ENCODE data around the gene TIAM2.
"Not testable (repeated sequence)": the region's sequence is repeated elsewhere in the genome, so short reads cannot be mapped to it uniquely, and the experiment has no call there.

The TIAM2 gene

DNA sequence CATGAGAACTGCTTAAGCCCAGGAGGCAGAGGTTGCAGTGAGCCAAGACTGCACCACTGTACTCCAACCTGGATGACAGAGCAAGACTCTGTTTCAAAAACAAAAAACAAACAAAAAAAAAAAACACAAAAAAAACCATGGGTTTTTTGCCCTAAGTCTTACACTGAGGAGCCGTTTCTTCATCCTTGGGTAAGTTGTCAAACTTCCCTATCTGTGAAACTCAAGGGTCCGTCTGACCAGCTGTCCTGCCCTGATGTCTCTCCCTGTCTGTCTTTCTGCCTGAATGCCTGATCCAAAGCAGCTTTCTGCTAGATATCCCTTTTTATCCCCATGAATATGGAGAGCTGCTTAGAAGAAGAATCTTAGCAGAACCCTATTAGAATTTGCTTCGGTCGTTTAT lies 227.4 kb downstream of the TIAM2 start:
- Histone ChIP-seq H3K36me3 (ENCODE audit: low read depth) (no peaks in the 10 kb centered on the region), H3K4me3 (ENCODE audit: severe bottlenecking) (no peak overlapping the region), H3K27ac (ENCODE audit: poor library complexity, severe bottlenecking) (no peak overlapping the region), H3K27me3 (ENCODE audit: insufficient read depth, poor library complexity, severe bottlenecking) (no peaks in the 10 kb centered on the region), H3K4me1 (ENCODE audit: insufficient read depth, poor library complexity, severe bottlenecking) (peaks cover 14% of the 10 kb centered on the region), H3K9me3 (ENCODE audit: severe bottlenecking) (no peaks in the 10 kb centered on the region)
- DNase-seq (ENCODE audit: low spot score) (no peak), ATAC-seq (ENCODE audit: low read depth) (no peak)
- TF ChIP-seq CTCF (IDR thresholded peaks at IDR 0.05; ENCODE audit: poor library complexity, severe bottlenecking) = no peak

GRCh38 chr6:155223646-155224451 lies 228.7 kb downstream of the TIAM2 start:
- Histone ChIP-seq H3K36me3 (ENCODE audit: low read depth) (no peaks in the 10 kb centered on the region), H3K27me3 (ENCODE audit: insufficient read depth, poor library complexity, severe bottlenecking) (no peaks in the 10 kb centered on the region), H3K4me3 (ENCODE audit: severe bottlenecking) (no peak overlapping the region), H3K4me1 (ENCODE audit: insufficient read depth, poor library complexity, severe bottlenecking) (peaks cover 14% of the 10 kb centered on the region), H3K27ac (ENCODE audit: poor library complexity, severe bottlenecking) (peak overlapping the region; percentile 71), H3K9me3 (ENCODE audit: severe bottlenecking) (no peaks in the 10 kb centered on the region)
- ATAC-seq (ENCODE audit: low read depth) (peak; percentile 98), DNase-seq (ENCODE audit: low spot score) (no peak)
- no peak for TF ChIP-seq CTCF (IDR thresholded peaks at IDR 0.05; ENCODE audit: poor library complexity, severe bottlenecking)

- Histone ChIP-seq H3K4me3 (ENCODE audit: severe bottlenecking) (no peak overlapping the region), H3K36me3 (ENCODE audit: low read depth) (no peaks in the 10 kb centered on the region), H3K9me3 (ENCODE audit: severe bottlenecking) (no peaks in the 10 kb centered on the region), H3K4me1 (ENCODE audit: insufficient read depth, poor library complexity, severe bottlenecking) (peaks cover 14% of the 10 kb centered on the region), H3K27me3 (ENCODE audit: insufficient read depth, poor library complexity, severe bottlenecking) (no peaks in the 10 kb centered on the region), H3K27ac (ENCODE audit: poor library complexity, severe bottlenecking) (peak overlapping the region; percentile 71)
- ATAC-seq (ENCODE audit: low read depth) (no peak), DNase-seq (ENCODE audit: low spot score) (no peak)
- no peak for TF ChIP-seq CTCF (IDR thresholded peaks at IDR 0.05; ENCODE audit: poor library complexity, severe bottlenecking)
Measured at GRCh38 chr6:155224618-155225017, 229.5 kb downstream of the TIAM2 start.

DNA sequence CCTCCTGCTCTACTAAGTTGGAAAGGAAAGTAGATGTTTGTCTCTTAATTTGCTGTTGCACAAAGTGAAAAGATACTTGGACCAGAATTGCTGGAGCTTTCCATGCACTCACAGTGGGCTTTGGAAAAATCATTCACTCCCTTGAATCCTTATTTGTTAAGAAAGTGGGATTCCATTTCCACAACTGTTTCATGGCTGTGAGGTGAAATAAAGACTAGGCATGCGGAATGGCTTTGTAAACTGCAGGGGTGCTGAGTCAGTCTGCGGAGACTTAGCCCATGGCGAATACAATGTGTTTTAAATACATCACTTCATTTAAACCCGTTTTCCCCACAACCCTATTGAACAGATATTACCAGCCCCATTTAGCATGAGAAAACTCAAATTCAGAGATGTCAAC lies 231.9 kb downstream of the TIAM2 start:
- no peak for ATAC-seq (ENCODE audit: low read depth)
- no peak for TF ChIP-seq CTCF (IDR thresholded peaks at IDR 0.05; ENCODE audit: poor library complexity, severe bottlenecking)
- H3K27ac ChIP-seq (ENCODE audit: poor library complexity, severe bottlenecking) = no peak overlapping the region
- H3K4me1 ChIP-seq (ENCODE audit: insufficient read depth, poor library complexity, severe bottlenecking) = peaks cover 14% of the 10 kb centered on the region
- no peaks in the 10 kb centered on the region for H3K9me3 ChIP-seq (ENCODE audit: severe bottlenecking)
- H3K27me3 ChIP-seq (ENCODE audit: insufficient read depth, poor library complexity, severe bottlenecking) = no peaks in the 10 kb centered on the region
- DNase-seq (ENCODE audit: low spot score) = no peak
- no peaks in the 10 kb centered on the region for H3K36me3 ChIP-seq (ENCODE audit: low read depth)
- no peak overlapping the region for H3K4me3 ChIP-seq (ENCODE audit: severe bottlenecking)

DNA sequence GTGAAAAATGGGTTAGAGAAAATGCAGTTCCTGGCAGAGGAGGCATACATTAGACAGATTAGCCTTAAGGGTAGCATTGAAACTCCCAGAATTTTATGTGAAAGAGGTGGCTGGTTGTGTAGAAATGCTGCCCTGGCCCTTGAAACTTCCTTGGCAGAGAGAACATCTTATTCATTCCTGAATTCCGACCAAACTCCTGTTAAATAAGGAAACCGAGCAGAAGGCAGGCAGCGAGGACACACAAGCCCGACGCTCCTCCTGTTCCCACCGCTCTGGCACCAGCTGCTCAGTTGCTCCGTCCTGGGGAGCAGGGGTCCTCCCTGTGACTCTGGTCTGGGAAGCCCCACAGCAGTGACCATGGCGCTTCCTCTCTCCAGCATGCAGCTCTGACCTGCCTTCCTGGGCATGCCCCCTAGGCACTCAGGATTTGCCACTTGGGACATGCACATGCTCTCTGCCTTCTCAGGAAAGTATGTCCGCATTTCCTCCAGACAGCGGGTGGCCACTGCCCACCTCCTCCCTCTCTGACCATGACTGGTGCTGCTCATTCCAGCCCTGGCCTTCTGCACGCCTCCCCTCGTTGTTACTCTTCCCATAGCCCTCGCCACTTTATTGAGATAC lies 233.5 kb downstream of the TIAM2 start:
- H3K4me3 ChIP-seq (ENCODE audit: severe bottlenecking) = no peak overlapping the region
- H3K4me1 ChIP-seq (ENCODE audit: insufficient read depth, poor library complexity, severe bottlenecking) = peaks cover 11% of the 10 kb centered on the region
- H3K36me3 ChIP-seq (ENCODE audit: low read depth) = no peaks in the 10 kb centered on the region
- H3K27me3 ChIP-seq (ENCODE audit: insufficient read depth, poor library complexity, severe bottlenecking) = no peaks in the 10 kb centered on the region
- no peak for TF ChIP-seq CTCF (IDR thresholded peaks at IDR 0.05; ENCODE audit: poor library complexity, severe bottlenecking)
- H3K27ac ChIP-seq (ENCODE audit: poor library complexity, severe bottlenecking) = no peak overlapping the region
- no peak for ATAC-seq (ENCODE audit: low read depth)
- DNase-seq (ENCODE audit: low spot score) = no peak
- no peaks in the 10 kb centered on the region for H3K9me3 ChIP-seq (ENCODE audit: severe bottlenecking)

DNA sequence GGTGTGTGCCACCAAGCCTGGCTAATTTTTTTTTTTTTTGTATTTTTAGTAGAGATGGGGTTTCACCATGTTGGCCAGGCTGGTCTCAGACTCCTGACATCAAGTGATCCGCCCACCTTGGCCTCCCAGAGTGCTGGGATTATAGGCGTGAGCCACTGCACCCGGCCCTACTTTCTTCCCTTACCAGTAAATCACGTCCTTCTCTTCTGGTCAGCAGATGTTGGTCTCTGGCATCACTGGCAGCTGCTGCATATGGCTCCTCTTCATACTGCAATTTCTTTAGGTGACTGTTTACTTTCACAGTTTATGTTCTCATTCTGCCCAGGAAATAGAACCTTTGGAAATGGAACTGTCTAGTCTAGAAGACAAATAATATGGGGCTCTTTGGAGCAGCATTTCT lies 235.9 kb downstream of the TIAM2 start:
- H3K4me3 ChIP-seq (ENCODE audit: severe bottlenecking); H3K36me3 ChIP-seq (ENCODE audit: low read depth); H3K9me3 ChIP-seq (ENCODE audit: severe bottlenecking); H3K27me3 ChIP-seq (ENCODE audit: insufficient read depth, poor library complexity, severe bottlenecking); H3K4me1 ChIP-seq (ENCODE audit: insufficient read depth, poor library complexity, severe bottlenecking); ATAC-seq (ENCODE audit: low read depth); DNase-seq (ENCODE audit: low spot score); H3K27ac ChIP-seq (ENCODE audit: poor library complexity, severe bottlenecking): not testable (repeated sequence)
